SH-SY5Y (cell line): ENCODE measurements around the gene SEC14L6.

Experiments used
- GATA2 ChIP-seq: IDR thresholded peaks from 2 replicates; pipeline ENCODE4 v1.6.1; 2011; ENCODE audit warnings: mild to moderate bottlenecking, low read depth, low read length
- GATA3 ChIP-seq: IDR thresholded peaks from 2 replicates; pipeline ENCODE4 v1.6.1; 2011; ENCODE audit warnings: low read depth, mild to moderate bottlenecking, low read length, moderate library complexity

GRCh38 chr22:30514252-30514651 lies 32.3 kb downstream of the SEC14L6 start:
- TF ChIP-seq GATA3 (no peak), GATA2 (no peak)
